SK-N-SH (cell line): ENCODE measurements around the gene ENTHD1. TPM values are rescaled to one million over a fixed set of nuclear protein-coding genes. Genes with fewer than 3 reads are reported as not detected.

Experiments
- CTCF ChIA-PET: fragments of 300-600, 350-600 bp; formaldehyde crosslinking; extraction: SDS; loops from one replicate; lab custom pipeline; 2021; lab: Yijun Ruan, JAX
- POLR2A ChIA-PET: fragments of 350-600 bp; sonication (Branson Sonifier 250); formaldehyde crosslinking; extraction: SDS; loops from one replicate; lab custom pipeline; 2020; ENCODE audit warnings: antibody characterized with exemption, inconsistent platforms; lab: Yijun Ruan, JAX
- DNase-seq: peaks from one replicate; pipeline ENCODE4 v3.0.0; 2012
- H2AFZ ChIP-seq: fragments of 200-600 bp; sonication (generic); 2 replicates; pipeline ENCODE4 v1.8.1; 2016; ENCODE audit warnings: antibody characterized with exemption, mild to moderate bottlenecking, low read depth
- H3F3A ChIP-seq: fragments of 200-600 bp; sonication (generic); replicated peaks from 2 replicates; pipeline ENCODE3; 2016; ENCODE audit warnings: antibody characterized with exemption, mild to moderate bottlenecking; ENCODE audit not compliant: insufficient read depth
- H3K27ac ChIP-seq, 2 experiments: fragments of 200-500 bp in 1 of 2; fragments of 200-600 bp in 1 of 2; sonication (Bioruptor generic) in 1 of 2; sonication (generic), shearing (Covaris generic) in 1 of 2; 2 replicates each; pipeline versions ENCODE4 v1.5.1 to v1.6.1; 2014 to 2016; ENCODE audit warnings: low read depth in 2 of 2, inconsistent platforms in 1 of 2, low read length in 1 of 2, mild to moderate bottlenecking in 1 of 2, mixed read lengths in 1 of 2
- H3K27me3 ChIP-seq: fragments of 200-600 bp; sonication (generic), shearing (Covaris generic); 2 replicates; pipeline ENCODE4 v1.6.1; 2016; ENCODE audit warnings: mixed run types; ENCODE audit not compliant: insufficient read depth
- H3K36me3 ChIP-seq, 2 experiments: fragments of 200-500 bp in 1 of 2; fragments of 200-600 bp in 1 of 2; sonication (Bioruptor generic) in 1 of 2; sonication (generic) in 1 of 2; replicated peaks in 1 of 2; 2 replicates each; pipeline versions ENCODE3 to v1.5.1; 2014 to 2016; ENCODE audit warnings: low read length in 1 of 2, mild to moderate bottlenecking in 1 of 2; ENCODE audit not compliant: insufficient read depth in 2 of 2, control insufficient read depth in 1 of 2
- H3K4me1 ChIP-seq, 2 experiments: fragments of 200-500 bp in 1 of 2; fragments of 200-600 bp in 1 of 2; sonication (Bioruptor generic) in 1 of 2; sonication (generic), shearing (Covaris generic) in 1 of 2; 2 replicates each; pipeline versions ENCODE4 v1.5.1 to v1.6.1; 2014 to 2016; ENCODE audit warnings: low read depth in 1 of 2, low read length in 1 of 2, mixed run types in 1 of 2; ENCODE audit not compliant: insufficient read depth in 2 of 2, control insufficient read depth in 1 of 2
- H3K4me2 ChIP-seq: fragments of 200-600 bp; sonication (generic), shearing (Covaris generic); 2 replicates; pipeline ENCODE4 v1.6.1; 2017; ENCODE audit warnings: mixed run types
- H3K4me3 ChIP-seq, 2 experiments: fragments of 200-500 bp in 1 of 2; fragments of 200-600 bp in 1 of 2; sonication (Bioruptor generic) in 1 of 2; sonication (generic), shearing (Covaris generic) in 1 of 2; 2 replicates each; pipeline versions ENCODE4 v1.5.1 to v1.8.1; 2014 to 2016; ENCODE audit warnings: low read depth in 2 of 2, inconsistent platforms in 1 of 2, low read length in 1 of 2, mild to moderate bottlenecking in 1 of 2, mixed read lengths in 1 of 2, moderate library complexity in 1 of 2
- H3K79me2 ChIP-seq: fragments of 200-600 bp; sonication (generic); 2 replicates; pipeline ENCODE4 v1.8.1; 2017; ENCODE audit warnings: mild to moderate bottlenecking; ENCODE audit not compliant: insufficient read depth
- H3K9ac ChIP-seq: fragments of 200-600 bp; sonication (generic); 2 replicates; pipeline ENCODE4 v1.6.1; 2017; ENCODE audit warnings: mixed run types
- H3K9me2 ChIP-seq: fragments of 200-600 bp; sonication (generic); 2 replicates; pipeline ENCODE4 v1.6.1; 2017; ENCODE audit warnings: mixed run types
- H3K9me3 ChIP-seq: fragments of 200-600 bp; sonication (generic); 2 replicates; pipeline ENCODE4 v1.6.1; 2017; ENCODE audit warnings: mixed run types, mild to moderate bottlenecking, moderate library complexity
- H4K20me1 ChIP-seq: fragments of 200-600 bp; sonication (generic); 2 replicates; pipeline ENCODE4 v1.6.1; 2017; ENCODE audit warnings: mild to moderate bottlenecking, mixed run types; ENCODE audit not compliant: insufficient read depth
- CTCF ChIP-seq: fragments of 200-600 bp; sonication (generic); IDR thresholded peaks from 2 replicates; pipeline ENCODE4 v1.6.1; 2017; ENCODE audit warnings: antibody characterized with exemption, mild to moderate bottlenecking, moderate library complexity
- EZH2phosphoT487 ChIP-seq: fragments of 200-600 bp; sonication (generic); IDR thresholded peaks from 2 replicates; pipeline ENCODE4 v1.6.1; 2017; ENCODE audit warnings: low read depth, mixed run types, mild to moderate bottlenecking, antibody characterized with exemption, moderate library complexity, borderline replicate concordance
- FOXJ3 ChIP-seq: sonication (generic); formaldehyde crosslinking; IDR thresholded peaks from 2 replicates; pipeline ENCODE4 v1.5.1; 2020; ENCODE audit warnings: mild to moderate bottlenecking, missing genetic modification reagents
- GATA2 ChIP-seq: sonication (generic); formaldehyde crosslinking; IDR thresholded peaks from 2 replicates; pipeline ENCODE4 v1.5.0; 2020; ENCODE audit warnings: mild to moderate bottlenecking, missing genetic modification reagents
- IRF3 ChIP-seq: fragments of 150-350 bp; IDR thresholded peaks from 2 replicates; pipeline ENCODE4 v1.6.1; 2016; ENCODE audit warnings: mild to moderate bottlenecking, low read depth, low read length
- JUND ChIP-seq: IDR thresholded peaks from 2 replicates; pipeline ENCODE4 v1.4.0; 2012
- MEF2A ChIP-seq: IDR thresholded peaks from 2 replicates; pipeline ENCODE4 v1.4.0; 2012; ENCODE audit warnings: low read depth, borderline replicate concordance
- PBX3 ChIP-seq: IDR thresholded peaks from 2 replicates; pipeline ENCODE4; 2012
- POLR2AphosphoS5 ChIP-seq: IDR thresholded peaks from 2 replicates; pipeline ENCODE4 v1.6.1; 2012; ENCODE audit warnings: low read depth, low read length
- RAD21 ChIP-seq: IDR thresholded peaks from 2 replicates; pipeline ENCODE4 v1.6.1; 2012; ENCODE audit warnings: mild to moderate bottlenecking, low read length
- REST ChIP-seq: IDR thresholded peaks from 2 replicates; pipeline ENCODE4 v1.6.1; 2012; ENCODE audit warnings: mild to moderate bottlenecking, low read depth, low read length, moderate library complexity
- RFX5 ChIP-seq: IDR thresholded peaks from 2 replicates; pipeline ENCODE4 v1.6.1; 2012; ENCODE audit warnings: mild to moderate bottlenecking, improper control_type of control experiment, low read length
- RXRA ChIP-seq: IDR thresholded peaks from 2 replicates; pipeline ENCODE4 v1.4.0; 2012; ENCODE audit warnings: low read depth, mild to moderate bottlenecking, borderline replicate concordance
- TAF1 ChIP-seq: IDR thresholded peaks from 2 replicates; pipeline ENCODE4 v1.6.1; 2012; ENCODE audit warnings: low read depth, mild to moderate bottlenecking, low read length, moderate library complexity, borderline replicate concordance
- USF2 ChIP-seq: fragments of 150-350 bp; IDR thresholded peaks from 2 replicates; pipeline ENCODE4 v1.6.1; 2017; ENCODE audit warnings: antibody characterized with exemption, low read length, low read depth, borderline replicate concordance
- WGBS: methylation state at CpG from one replicate; pipeline ENCODE4 v1.1.6; 2017; ENCODE audit warnings: low lambda C conversion rate; 5-methylcytosine and 5-hydroxymethylcytosine counted together
- polyA plus RNA-seq, 3 experiments: library from polyadenylated mRNA; depleted of rRNA; stranded (reverse); fragments of >200 nt; gene quantifications; 2 replicates each; pipeline ENCODE4 v1.2.3, GENCODE V29; 2012

Gene ENTHD1
- polyA plus RNA-seq (2012; rRNA removed), result not detected in 2 replicates
- not detected in 2 replicates for polyA plus RNA-seq (2012; cell fraction: cytosol; rRNA removed)
- polyA plus RNA-seq (2012; cell fraction: nucleus; rRNA removed), result not detected in 2 replicates

- no peak for DNase-seq
- H3K27me3 ChIP-seq, result no peaks in the 10 kb centered on the region
- WGBS, result 71% methylated on average over 9 of the region's 20 CpGs
- H3K9ac ChIP-seq, result no peak within 1 kb of the TSS
- no peak within 1 kb of the TSS for H3K4me2 ChIP-seq
- H3K36me3 ChIP-seq, result no peaks in the 10 kb centered on the region
- H3K27ac ChIP-seq, result no peak within 1 kb of the TSS
- H3K4me1 ChIP-seq, result no peaks in the 10 kb centered on the region
- TF ChIP-seq REST (no peak), PBX3 (no peak), RAD21 (no peak), RXRA (no peak), GATA2 (no peak), MEF2A (no peak), USF2 (no peak), FOXJ3 (CRISPR knock-in tag) (no peak), JUND (no peak), EZH2phosphoT487 (no peak), RFX5 (no peak), IRF3 (no peak), TAF1 (no peak), CTCF (no peak), POLR2AphosphoS5 (no peak)
- no peaks in the 10 kb centered on the region for H3K9me3 ChIP-seq
- H3F3A ChIP-seq, result no peaks in the 10 kb centered on the region
- no peak within 1 kb of the TSS for H2AFZ ChIP-seq
- ChIA-PET CTCF (no interaction called here), POLR2A (no interaction called here)
- H4K20me1 ChIP-seq, result no peaks in the 10 kb centered on the region
- no peaks in the 10 kb centered on the region for H3K9me2 ChIP-seq
- H3K4me3 ChIP-seq, result no peak within 1 kb of the TSS
- H3K79me2 ChIP-seq, result no peaks in the 10 kb centered on the region
Measured at GRCh38 chr22:39893526-39893925, at the start of gene ENTHD1. TSS of gene ENTHD1 (minus strand) at chr22:39893760. CDS start at chr22:39887748, 6,012 bp downstream.
